Type B pancreatic cell (in vitro differentiated cells): ENCODE results near the gene CHTOP. TPM values are rescaled to one million over a fixed set of nuclear protein-coding genes. Genes with fewer than 3 reads are reported as not detected.

Experiments
- DNase-seq: peaks from one replicate; pipeline ENCODE4 v3.0.0; 2021; ENCODE audit warnings: mixed read lengths; ENCODE audit not compliant: unreplicated experiment; ENCODE audit errors: extremely low spot score
- H3K27ac Mint-ChIP-seq: 2 replicates; pipeline ENCODE4 v1.8.0; 2021; ENCODE audit warnings: mild to moderate bottlenecking, mixed read lengths
- H3K27me3 Mint-ChIP-seq: 2 replicates; pipeline ENCODE4 v1.8.0; 2021; ENCODE audit warnings: mixed read lengths
- H3K36me3 Mint-ChIP-seq: 2 replicates; pipeline ENCODE4 v1.8.0; 2021; ENCODE audit warnings: mixed read lengths
- H3K4me1 Mint-ChIP-seq: one replicate; pipeline ENCODE4 v1.8.0; 2021; ENCODE audit warnings: mixed read lengths; ENCODE audit not compliant: unreplicated experiment
- H3K4me3 Mint-ChIP-seq: 2 replicates; pipeline ENCODE4 v1.8.0; 2021; ENCODE audit warnings: mild to moderate bottlenecking, mixed read lengths
- H3K9me3 Mint-ChIP-seq: 2 replicates; pipeline ENCODE4 v1.8.0; 2021; ENCODE audit warnings: mixed read lengths
- CTCF ChIP-seq: fragments of 200-600 bp; sonication (generic); conservative IDR thresholded peaks from 2 replicates; pipeline ENCODE4 v1.5.0; 2021; ENCODE audit warnings: antibody characterized with exemption, mild to moderate bottlenecking
- total RNA-seq: library from RNA; stranded (reverse); gene quantifications from 2 replicates; pipeline ENCODE4 v1.2.1, GENCODE V29; 2021; ENCODE audit warnings: low replicate concordance

CHTOP gene
- total RNA-seq, 1 donor from 2014 or later: 108 TPM

- H3K4me1 Mint-ChIP-seq: peaks cover 19% of the 10 kb centered on the region
- no peaks in the 10 kb centered on the region for H3K27me3 Mint-ChIP-seq
- no peaks in the 10 kb centered on the region for H3K36me3 Mint-ChIP-seq
- TF ChIP-seq CTCF: no peak
- no peak for DNase-seq
- peaks cover 4% of the 10 kb centered on the region for H3K9me3 Mint-ChIP-seq
- no peak overlapping the region for H3K4me3 Mint-ChIP-seq
- H3K27ac Mint-ChIP-seq: peak overlapping the region; percentile 44
These were observed 21.5 kb downstream of the CHTOP start for GRCh38 chr1:153655333-153655732.

GRCh38 chr1:153658400-153659174 lies 24.7 kb downstream of the CHTOP start, which contains the start of gene SNAPIN:
Gene SNAPIN, plus strand, starts transcription at chr1:153658703. Its CDS starts 41 bp downstream, at chr1:153658744.
- H3K4me3 Mint-ChIP-seq: peak within 1 kb of the TSS; percentile 97
- H3K27me3 Mint-ChIP-seq: no peaks in the 10 kb centered on the region
- TF ChIP-seq CTCF: peak; percentile 27
- peaks cover 23% of the 10 kb centered on the region for H3K4me1 Mint-ChIP-seq
- H3K27ac Mint-ChIP-seq: peak within 1 kb of the TSS; percentile 92
- peaks cover 11% of the 10 kb centered on the region for H3K36me3 Mint-ChIP-seq
- peaks cover 4% of the 10 kb centered on the region for H3K9me3 Mint-ChIP-seq
- peak; percentile 91 for DNase-seq

GRCh38 chr1:153659175-153659534 lies 25.3 kb downstream of the CHTOP start:
- no peak for TF ChIP-seq CTCF
- no peaks in the 10 kb centered on the region for H3K27me3 Mint-ChIP-seq
- H3K4me3 Mint-ChIP-seq: peak overlapping the region; percentile 97
- peaks cover under 1% of the 10 kb centered on the region for H3K9me3 Mint-ChIP-seq
- H3K4me1 Mint-ChIP-seq: peaks cover 20% of the 10 kb centered on the region
- H3K27ac Mint-ChIP-seq: peak overlapping the region; percentile 92
- DNase-seq: no peak
- peaks cover 13% of the 10 kb centered on the region for H3K36me3 Mint-ChIP-seq

- no peaks in the 10 kb centered on the region for H3K27me3 Mint-ChIP-seq
- no peaks in the 10 kb centered on the region for H3K9me3 Mint-ChIP-seq
- DNase-seq: no peak
- H3K27ac Mint-ChIP-seq: peak overlapping the region; percentile 92
- TF ChIP-seq CTCF: no peak
- peaks cover 18% of the 10 kb centered on the region for H3K4me1 Mint-ChIP-seq
- peaks cover 16% of the 10 kb centered on the region for H3K36me3 Mint-ChIP-seq
- peak overlapping the region; percentile 97 for H3K4me3 Mint-ChIP-seq
These were observed 25.8 kb downstream of the CHTOP start for GRCh38 chr1:153659656-153660055.

- H3K4me1 Mint-ChIP-seq: peaks cover 18% of the 10 kb centered on the region
- no peak for TF ChIP-seq CTCF
- no peak for DNase-seq
- no peaks in the 10 kb centered on the region for H3K9me3 Mint-ChIP-seq
- H3K36me3 Mint-ChIP-seq: peaks cover 27% of the 10 kb centered on the region
- H3K4me3 Mint-ChIP-seq: peak overlapping the region; percentile 74
- peak overlapping the region; percentile 59 for H3K27ac Mint-ChIP-seq
- H3K27me3 Mint-ChIP-seq: no peaks in the 10 kb centered on the region
These were observed 27.3 kb downstream of the CHTOP start for GRCh38 chr1:153661111-153661708.
